H1 (cell line): ENCODE data around the gene GIT1. TPM values are rescaled to one million over a fixed set of nuclear protein-coding genes. Genes with fewer than 3 reads are reported as not detected.

Experiments
- CBX8 ChIP-seq: fragments of 300-800, 300-1000 bp; sonication (generic); IDR thresholded peaks from 2 replicates; pipeline ENCODE4 v1.7.1; 2016; ENCODE audit warnings: low read depth, low read length, borderline replicate concordance
- CREB1 ChIP-seq: IDR thresholded peaks from 2 replicates; pipeline ENCODE4 v1.6.1; 2012; ENCODE audit warnings: inconsistent platforms
- JUN ChIP-seq: IDR thresholded peaks from 2 replicates; pipeline ENCODE4 v1.6.1; 2011; ENCODE audit warnings: low read depth, mild to moderate bottlenecking, improper control_type of control experiment, low read length
- RNF2 ChIP-seq: fragments of 200-900, 300-1000 bp; sonication (generic); IDR thresholded peaks from 2 replicates; pipeline ENCODE4 v1.7.1; 2016; ENCODE audit warnings: borderline replicate concordance, low read depth, mild to moderate bottlenecking, antibody characterized with exemption, low read length; ENCODE audit not compliant: poor library complexity, severe bottlenecking; ENCODE audit errors: missing control alignments
- SAP30 ChIP-seq: fragments of 300-600 bp; sonication (generic); IDR thresholded peaks from 2 replicates; pipeline ENCODE4 v1.7.1; 2012; ENCODE audit warnings: low read length, moderate library complexity, mild to moderate bottlenecking, inconsistent platforms; ENCODE audit not compliant: insufficient read depth, insufficient replicate concordance
- SIX5 ChIP-seq: IDR thresholded peaks from 2 replicates; pipeline ENCODE4 v1.6.1; 2011; ENCODE audit warnings: mild to moderate bottlenecking, low read depth, low read length
- polyA plus RNA-seq, 7 experiments: library from polyadenylated mRNA; depleted of rRNA in 3 of 7; stranded (reverse) in 5 of 7; unstranded in 2 of 7; fragments of >200 nt in 5 of 7; fragments of 200-250 nt in 2 of 7; gene quantifications; 1 replicate in 5 of 7; 2 replicates in 1 of 7; 4 replicates in 1 of 7; pipeline versions ENCODE4 v1.2.1 to v1.2.3, GENCODE V29; 2011 to 2013; ENCODE audit warnings: missing spikeins in 2 of 7, mixed read lengths in 2 of 7
- total RNA-seq: library from RNA; stranded (reverse); fragmentation: NEBNext Ultra II Directional; extraction: Animal tissue kit (Norgen Biotek cat#: 25700); gene quantifications from 2 replicates; pipeline ENCODE4 v1.2.1, GENCODE V29; 2021
- TF ChIP-seq, protein P1 (sequence below): IDR thresholded peaks from 2 replicates; pipeline ENCODE4 v1.6.1; 2011; ENCODE audit warnings: low read length, improper control_type of control experiment
- TF ChIP-seq, protein P2 (sequence below), 3 experiments: IDR thresholded peaks; 1 replicate in 2 of 3; 2 replicates in 1 of 3; pipeline versions ENCODE4 v1.5.1 to v1.6.1; 2011; ENCODE audit warnings: low read length in 3 of 3, mild to moderate bottlenecking in 3 of 3, inconsistent platforms in 2 of 3, low read depth in 1 of 3, moderate library complexity in 1 of 3; ENCODE audit not compliant: insufficient read depth in 1 of 3; ENCODE audit errors: control extremely low read depth in 1 of 3

GIT1 gene
- total and polyA plus RNA-seq, 2 of the 8 experiments (the other 6 are each of a cell fraction or from before 2014, with no cell fraction given), result 62.4 to 63.0 TPM

DNA sequence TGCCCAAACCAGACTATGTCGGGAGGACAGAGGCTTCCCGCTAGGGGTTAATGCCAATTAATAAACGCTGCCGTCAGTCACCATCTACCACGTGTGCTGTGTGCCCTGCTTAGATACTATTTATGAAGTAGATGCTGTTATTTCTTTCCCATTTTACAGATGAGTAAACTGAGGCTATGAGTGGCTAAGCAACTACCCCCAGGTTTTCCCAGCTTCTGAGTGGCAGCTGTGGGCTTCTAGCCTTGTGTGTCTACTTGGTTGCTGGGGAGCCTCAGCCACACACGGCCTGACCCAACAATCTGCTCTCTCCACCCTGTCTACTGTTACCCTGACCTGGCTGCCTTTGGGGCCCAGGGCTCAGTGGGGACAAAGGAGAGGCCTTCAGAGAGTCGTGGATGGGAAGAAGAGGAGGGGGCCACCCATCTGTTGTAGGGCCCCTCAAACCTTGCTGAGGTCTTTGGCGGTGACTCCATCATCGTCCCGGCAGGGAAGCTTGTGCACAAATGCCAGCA lies 7.1 kb downstream of the GIT1 start (continued):
- TF ChIP-seq RNF2 (no peak), JUN (no peak), SAP30 (no peak), CREB1 (no peak), SIX5 (no peak), CBX8 (no peak)
- TF ChIP-seq, protein P1, sequence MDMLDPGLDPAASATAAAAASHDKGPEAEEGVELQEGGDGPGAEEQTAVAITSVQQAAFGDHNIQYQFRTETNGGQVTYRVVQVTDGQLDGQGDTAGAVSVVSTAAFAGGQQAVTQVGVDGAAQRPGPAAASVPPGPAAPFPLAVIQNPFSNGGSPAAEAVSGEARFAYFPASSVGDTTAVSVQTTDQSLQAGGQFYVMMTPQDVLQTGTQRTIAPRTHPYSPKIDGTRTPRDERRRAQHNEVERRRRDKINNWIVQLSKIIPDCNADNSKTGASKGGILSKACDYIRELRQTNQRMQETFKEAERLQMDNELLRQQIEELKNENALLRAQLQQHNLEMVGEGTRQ, result no peak
- TF ChIP-seq, protein P2, sequence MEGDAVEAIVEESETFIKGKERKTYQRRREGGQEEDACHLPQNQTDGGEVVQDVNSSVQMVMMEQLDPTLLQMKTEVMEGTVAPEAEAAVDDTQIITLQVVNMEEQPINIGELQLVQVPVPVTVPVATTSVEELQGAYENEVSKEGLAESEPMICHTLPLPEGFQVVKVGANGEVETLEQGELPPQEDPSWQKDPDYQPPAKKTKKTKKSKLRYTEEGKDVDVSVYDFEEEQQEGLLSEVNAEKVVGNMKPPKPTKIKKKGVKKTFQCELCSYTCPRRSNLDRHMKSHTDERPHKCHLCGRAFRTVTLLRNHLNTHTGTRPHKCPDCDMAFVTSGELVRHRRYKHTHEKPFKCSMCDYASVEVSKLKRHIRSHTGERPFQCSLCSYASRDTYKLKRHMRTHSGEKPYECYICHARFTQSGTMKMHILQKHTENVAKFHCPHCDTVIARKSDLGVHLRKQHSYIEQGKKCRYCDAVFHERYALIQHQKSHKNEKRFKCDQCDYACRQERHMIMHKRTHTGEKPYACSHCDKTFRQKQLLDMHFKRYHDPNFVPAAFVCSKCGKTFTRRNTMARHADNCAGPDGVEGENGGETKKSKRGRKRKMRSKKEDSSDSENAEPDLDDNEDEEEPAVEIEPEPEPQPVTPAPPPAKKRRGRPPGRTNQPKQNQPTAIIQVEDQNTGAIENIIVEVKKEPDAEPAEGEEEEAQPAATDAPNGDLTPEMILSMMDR (IDR thresholded peaks at IDR 0.05; ENCODE audit: control extremely low read depth in 1 of 3, insufficient read depth in 1 of 3, low read depth in 1 of 3, low read length in 3 of 3), result no peak
